Stimulated activated CD4-positive, alpha-beta T cell treated with anti-CD3 and anti-CD28 coated beads, Interleukin-4, amount 100 ng/mL, for 48 hours (primary cell): Measurements from ENCODE around the gene GYG1.

Source experiments
- DNase-seq, 2 donors: peaks; one replicate each; pipeline ENCODE4 v3.0.0-alpha.2; 2020; ENCODE audit warnings: low read depth in 2 of 2

Gene GYG1

DNA sequence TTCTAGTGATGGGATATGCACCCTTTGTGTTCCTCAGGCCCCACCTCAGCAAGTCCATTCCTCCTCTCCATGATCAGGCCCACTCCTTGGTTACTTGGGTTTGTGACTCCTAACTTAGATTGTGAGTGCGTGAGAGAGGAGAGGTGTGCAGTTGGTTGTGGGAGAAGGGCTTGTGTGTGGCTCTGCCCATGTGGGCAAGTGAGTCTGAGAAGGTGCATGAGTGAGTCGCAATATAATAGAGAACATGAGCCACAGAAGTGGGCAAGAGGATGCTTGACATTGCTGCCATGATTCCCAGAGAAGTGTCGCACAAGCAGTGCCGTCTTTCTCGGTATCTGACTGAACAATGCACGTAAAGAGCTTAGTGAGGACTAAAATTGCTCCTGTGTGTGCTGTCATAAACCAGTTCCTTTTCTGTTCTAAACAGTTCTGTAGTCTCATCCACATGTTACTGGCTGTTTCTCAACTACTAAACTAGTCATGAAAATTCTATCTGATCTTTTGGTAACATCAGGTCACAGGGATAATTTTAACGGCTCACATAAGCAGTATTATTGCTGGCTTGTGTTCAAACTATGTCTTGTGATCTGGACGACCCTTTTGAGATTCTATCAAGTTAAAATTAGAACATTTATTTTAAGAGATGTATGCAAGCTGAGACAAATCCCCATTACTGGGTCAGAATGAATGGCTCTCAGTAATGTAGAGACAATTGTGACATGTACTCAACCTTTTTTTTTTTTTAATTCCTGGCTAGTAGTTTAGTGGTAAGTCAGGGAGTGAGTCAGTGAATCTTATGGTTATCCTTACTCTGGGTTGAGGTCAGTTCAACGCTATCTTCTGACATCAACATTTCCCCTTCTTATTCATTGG, 25.6 kb downstream of the GYG1 start:
- DNase-seq = no peak

DNA sequence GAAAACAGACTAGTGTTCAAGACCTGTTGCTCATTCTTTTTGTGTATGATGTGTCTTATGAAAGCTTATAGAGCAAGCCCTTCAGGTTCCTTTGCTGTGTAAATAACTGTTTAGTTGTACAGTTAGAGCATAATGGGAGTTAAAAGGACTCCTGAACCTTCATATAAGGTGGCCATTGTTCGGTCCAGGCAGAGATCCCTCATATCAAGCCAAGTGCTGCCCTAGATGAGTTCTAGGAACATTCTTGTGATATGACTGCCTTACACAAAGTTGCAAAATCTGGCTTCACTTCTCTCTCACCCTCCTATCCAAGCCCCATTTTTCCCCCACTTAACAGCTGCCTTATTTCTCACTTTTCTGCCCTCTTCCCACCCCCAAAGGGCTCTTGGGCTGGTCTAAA, 26.9 kb downstream of the GYG1 start:
- no peak for DNase-seq

DNA sequence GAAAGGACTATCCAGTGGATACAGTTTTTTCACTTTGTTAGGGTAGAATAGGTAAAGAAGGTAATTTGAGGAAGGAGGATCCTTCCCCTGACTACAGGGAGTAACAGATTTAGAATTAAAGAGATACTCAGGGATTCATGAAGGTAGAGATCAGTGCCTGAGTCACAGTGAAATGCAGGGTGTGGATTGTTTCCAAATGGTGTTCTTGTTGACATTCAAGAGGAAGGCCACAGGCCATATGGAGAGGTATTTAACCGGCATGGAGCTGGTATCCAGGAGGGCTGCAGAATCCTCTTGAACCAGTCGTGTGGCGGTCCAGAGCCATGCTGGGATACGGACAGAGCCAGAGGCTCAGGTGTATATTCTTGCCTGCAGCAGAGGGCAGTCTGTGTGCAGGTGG, 28.2 kb downstream of the GYG1 start:
- no peak for DNase-seq

DNA sequence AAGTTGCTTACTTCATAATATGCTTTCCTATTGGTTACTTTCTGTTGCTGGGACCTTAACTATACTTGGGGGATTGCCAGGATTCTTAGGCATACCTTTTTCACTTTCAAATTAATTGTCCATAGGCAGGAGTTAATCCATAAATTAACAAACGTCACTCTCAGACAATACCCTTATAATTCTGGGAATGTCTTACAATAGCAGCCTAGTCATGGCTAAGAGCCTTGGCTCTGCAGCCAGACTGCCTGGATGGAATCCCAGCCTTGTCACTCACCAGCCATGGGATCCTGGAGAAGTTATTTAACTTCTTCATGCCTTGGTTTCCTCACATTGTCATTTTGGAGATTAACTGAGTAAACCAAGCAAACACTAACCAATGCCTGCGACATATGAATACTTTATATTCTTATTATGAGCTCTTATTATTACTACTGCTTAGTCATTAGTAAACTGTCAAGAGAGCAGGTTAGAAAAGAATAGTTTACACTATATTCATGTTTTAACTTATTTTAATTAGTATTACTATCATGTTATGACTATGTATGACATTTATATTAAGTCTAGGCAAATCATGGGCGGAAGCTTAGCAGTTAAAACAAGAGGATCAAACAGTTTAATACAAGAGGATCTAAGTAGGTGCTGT, 29.0 kb downstream of the GYG1 start:
- no peak for DNase-seq

DNA sequence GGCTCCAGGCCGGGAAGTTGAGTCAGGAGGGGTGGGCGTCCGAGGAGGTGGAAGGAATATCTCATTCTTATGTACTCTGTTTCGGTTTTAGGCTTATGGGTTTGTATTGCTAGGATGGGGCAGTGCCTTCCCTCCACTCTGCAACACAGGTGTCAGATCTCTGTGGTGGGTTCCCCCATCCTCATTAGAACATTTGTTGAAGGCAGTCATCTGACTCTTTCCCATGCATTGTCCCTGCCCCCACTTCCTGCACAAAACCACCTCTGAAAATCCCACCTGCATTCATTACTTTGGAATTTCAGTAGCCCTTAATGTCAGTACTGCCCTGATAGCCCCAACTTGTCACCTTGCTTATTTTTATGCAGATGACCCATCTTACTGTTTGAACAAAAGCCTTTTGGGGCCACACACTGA, 29.5 kb downstream of the GYG1 start:
- DNase-seq = peak in 1 of 2 donors; percentile 37

DNA sequence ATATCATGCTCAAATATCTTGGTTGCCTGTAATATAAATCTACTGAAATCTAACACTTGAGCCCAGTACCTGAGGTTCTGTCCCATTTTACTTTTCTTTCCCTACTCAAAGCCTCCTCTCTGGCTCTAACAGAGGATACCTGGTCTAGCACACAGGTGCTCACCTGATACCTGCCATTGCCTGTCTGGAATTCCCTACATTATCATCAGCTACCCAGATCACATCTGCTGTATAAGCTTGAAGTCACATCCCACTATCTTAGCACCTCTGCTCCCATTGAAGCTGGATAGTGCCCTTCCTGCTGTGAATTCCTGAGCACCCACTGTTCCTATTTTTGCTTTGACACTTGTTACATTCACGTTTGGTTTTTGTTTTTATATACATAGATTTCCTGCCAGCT, 30.5 kb downstream of the GYG1 start:
- no peak for DNase-seq

DNA sequence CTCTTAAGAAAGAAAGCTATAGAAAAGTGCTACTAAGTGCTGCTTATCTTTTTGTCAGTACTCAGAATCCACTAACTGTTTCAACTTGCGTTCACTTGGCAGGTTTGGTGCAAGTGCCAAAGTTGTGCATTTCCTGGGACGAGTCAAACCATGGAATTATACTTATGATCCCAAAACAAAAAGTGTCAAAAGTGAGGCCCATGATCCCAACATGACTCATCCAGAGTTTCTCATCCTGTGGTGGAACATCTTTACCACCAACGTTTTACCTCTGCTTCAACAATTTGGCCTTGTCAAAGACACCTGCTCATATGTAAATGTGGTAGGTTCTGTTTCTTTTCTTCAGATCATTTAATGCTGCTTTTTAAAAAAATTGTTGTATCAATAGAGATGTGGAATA, 32.6 kb downstream of the GYG1 start:
- DNase-seq = no peak

DNA sequence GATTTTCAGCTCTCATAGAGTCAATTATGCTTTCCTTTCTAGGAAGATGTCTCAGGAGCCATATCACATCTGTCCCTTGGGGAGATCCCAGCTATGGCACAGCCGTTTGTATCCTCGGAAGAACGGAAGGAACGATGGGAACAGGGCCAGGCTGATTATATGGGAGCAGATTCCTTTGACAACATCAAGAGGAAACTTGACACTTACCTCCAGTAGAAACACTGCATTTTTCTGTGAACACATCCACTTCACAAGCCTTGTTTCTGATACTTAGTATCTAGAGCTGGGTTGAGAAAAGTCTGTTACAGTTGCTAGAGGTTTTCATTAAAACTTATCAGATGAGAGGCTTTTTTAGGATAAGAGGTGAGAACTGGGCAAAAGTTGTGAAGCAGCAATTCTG, 35.4 kb downstream of the GYG1 start:
- DNase-seq = no peak

DNA sequence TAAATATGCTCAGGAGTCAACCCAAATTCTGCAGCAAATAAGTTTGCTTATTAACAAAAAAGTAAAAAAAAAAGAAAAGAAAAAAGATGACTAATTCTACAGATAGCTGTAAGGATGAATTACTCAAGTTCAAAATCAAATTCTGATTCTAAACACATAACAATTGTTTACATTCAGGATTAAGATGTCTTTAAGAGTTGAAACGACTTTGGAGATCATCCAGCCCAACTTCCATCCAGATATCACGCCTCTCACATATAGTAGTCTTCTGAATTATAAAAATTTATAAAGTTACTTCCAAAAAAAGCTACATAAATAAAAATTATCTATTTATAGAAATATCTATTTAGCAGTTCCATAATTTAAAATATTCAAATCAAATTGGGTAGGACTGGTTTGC, 39.8 kb downstream of the GYG1 start:
- DNase-seq = no peak

DNA sequence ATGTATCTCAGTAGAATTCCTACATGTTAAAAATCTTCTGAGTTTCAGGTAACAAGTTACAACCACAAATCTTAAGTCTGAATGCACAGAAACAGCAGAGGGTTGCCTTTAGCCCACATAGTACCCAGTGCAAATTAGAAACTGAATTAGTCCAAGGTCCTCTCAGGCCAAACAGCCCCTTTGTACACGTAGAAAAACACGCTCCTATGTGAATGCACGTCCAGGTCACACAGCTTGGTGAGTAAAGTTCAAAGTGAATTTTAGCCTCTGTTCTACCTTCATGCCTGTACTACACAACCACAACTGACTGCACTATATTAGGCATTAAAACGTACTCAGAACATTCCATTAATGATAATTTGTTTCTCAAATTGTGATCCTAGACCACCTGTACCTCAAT, 46.3 kb downstream of the GYG1 start:
- no peak for DNase-seq

DNA sequence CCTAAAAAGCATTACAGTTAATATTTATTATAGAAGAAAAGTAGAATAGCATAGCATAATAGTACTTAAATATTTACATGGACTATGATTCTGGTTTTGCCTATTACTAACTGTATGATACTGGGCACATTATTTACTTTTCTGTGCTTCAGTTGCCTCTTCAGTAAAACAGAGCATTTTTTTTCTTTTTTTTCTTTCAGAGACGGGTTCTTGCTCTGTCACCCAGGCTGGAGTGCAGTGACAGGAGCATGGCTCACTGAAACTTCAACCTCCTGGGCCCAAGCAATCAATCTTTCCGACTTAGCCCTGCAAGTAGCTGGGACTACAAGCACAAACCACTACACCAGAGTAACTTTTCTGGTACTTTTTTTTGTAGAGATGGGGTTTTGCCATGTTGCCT, 47.0 kb downstream of the GYG1 start:
- DNase-seq = no peak

DNA sequence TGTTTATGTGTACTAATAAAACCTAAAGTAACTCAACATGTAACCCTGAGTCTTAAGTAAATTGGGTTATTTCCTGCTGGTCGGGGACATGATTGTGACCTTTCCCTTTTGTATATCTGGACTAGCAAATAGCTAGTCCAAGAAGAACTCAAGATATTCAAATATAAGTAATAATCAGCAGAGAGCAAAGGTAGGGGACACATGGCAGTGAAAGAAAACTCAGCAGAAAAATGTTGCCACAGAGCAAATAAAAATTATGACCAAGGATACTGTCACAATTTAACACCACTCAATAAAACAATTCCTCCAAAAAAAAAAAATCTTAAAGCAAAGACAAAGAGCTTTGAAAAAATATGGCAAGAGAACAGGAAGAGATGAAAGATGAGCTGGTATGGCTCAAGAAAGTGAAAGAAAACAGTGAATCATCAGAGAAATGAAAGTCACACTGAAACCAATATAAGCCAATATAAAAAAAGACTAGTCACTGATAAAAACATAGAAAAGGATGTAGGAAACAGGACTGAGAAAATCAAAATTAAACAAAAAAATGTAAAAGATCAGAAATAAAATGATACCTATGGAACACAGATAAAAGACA, 51.5 kb downstream of the GYG1 start:
- no peak for DNase-seq

DNA sequence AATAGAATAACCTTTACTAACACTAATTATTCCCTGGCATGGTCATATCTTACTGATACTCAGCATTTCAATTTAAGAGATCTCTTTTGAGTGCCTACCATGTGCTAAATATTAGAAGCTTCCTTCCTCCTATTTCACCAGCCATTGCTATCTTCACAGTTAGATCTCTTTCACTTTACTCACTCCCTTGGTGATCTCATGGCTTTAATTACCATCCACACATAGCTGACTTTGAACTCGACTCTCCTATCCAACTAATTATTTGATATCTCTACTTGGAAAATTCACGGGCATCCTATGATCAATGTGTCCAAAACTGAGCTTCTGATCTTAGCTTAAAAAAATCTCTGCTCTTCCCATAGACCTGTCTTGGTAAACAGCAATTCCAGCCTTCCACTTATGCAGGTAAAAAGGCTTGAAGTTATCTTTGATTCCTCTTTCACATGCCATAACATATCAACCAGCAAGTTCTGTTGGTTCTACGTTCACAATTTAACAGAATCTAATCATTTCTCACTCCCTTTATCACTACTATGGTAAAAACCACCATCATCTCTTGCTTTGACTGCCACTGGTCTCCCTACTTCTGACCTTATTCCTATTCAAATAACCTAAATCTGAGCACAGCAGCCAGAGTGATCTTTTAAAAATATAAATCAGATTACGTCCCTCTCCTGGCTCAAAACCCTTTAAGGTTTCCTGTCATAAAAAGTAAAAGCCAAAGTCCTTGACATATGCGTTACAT, 53.2 kb downstream of the GYG1 start:
- no peak for DNase-seq

DNA sequence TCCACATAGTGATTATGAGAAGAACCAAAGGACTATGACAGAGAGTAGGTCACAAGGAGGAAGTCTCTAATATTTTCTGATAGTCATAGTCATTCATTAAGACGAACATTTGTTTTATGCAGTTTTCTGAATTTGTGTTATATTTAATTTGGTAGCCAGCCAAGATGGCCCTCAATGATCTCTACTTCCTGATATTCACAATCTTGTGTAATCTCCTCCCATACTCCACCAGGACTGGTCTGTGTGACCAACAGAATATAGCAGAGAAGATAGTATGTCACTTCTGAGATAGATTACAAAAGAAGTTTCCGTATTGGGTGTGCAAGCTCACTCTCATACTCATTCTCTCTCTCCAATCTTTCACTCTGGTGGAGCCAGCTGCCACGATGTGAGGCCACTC, 64.2 kb downstream of the GYG1 start:
- DNase-seq = no peak

DNA sequence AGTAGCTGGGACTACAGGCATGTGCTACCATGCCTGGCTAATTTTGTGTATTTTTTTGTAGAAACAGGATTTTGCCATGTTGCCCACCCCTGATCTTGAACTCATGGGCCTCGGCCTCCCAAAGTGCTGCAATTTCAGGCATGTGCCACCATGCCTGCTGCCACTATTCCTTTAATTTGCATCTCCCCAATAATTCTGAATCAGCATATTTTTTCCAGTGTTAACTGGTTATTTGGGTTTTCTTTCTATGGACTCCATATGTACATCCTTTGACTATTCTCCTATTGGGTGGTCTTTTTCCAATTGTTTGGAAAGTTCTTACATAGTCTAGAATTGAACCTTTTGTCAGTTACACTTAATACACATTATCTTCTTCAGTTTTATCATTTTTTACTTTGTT, 66.9 kb downstream of the GYG1 start:
- DNase-seq = no peak

DNA sequence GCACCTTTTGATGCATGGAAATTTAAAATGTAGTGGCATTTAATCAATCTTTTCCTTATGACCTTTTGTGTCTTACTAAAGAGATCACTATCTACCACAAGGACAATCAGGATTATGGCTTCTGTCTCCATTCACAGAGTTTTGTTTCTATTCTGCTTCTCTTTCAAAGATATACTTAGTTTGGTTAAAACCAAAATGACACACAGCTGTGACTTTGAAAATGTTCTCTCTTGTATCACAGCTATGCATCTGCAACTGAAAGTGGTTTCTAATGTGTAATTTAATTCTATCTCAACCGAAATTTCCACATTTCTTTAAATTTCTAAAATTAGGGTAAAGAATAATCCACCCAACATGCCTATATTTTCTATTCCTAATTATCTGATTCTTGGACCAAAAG, 67.3 kb downstream of the GYG1 start:
- DNase-seq = no peak

DNA sequence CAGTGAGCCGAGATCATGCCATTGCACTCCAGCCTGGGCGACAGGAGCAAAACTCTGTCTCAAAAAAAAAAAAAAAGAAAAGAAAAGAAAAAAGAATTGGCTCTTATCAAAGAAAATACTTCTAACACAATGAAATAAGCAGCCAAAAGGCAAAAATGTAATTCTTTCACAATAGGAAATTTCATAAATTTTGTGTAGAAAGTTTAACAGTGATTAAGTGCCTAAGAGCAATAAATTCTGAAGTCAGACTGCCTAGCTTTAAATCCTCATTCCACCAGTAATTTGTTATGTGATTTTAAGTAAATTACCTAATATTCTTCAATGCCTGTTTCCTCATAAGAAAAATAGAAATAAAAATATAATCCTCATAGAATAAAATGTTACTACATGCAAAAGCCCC, 70.4 kb downstream of the GYG1 start:
- DNase-seq = no peak

DNA sequence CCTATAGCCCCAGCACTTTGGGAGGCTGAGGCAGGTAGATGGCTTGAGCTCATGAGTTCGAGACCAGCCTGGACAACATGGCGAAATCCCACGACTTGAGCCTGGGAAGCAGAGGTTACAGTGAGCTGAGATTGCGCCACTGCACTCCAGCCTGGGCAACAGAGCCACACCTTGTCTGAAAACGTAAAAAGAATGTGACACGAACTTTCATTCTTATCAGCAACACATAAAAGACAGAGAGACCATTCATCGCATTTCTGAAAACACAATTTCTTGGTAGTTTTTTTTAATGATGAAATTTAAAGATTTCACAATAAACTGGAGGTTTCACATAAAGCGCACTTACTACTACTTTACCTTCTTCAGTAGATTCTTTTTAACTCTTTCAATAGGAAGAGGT, 76.5 kb downstream of the GYG1 start:
- no peak for DNase-seq
